Mammary epithelial cell (primary cell): Measurements from ENCODE around the gene GMEB2.

Source experiments
- EZH2 ChIP-seq: IDR thresholded peaks from 2 replicates; pipeline ENCODE4 v1.6.1; 2012; ENCODE audit warnings: low read length, inconsistent platforms, borderline replicate concordance
- TF ChIP-seq, protein P1 (sequence below), 2 donors: IDR thresholded peaks in 1 of 2; conservative IDR thresholded peaks in 1 of 2; 2 replicates each; pipeline ENCODE4 v1.5.1; 2011 to 2012; ENCODE audit warnings: inconsistent platforms in 2 of 2, low read length in 2 of 2, mild to moderate bottlenecking in 2 of 2, control low read depth in 1 of 2, low read depth in 1 of 2; ENCODE audit not compliant: insufficient read depth in 1 of 2; ENCODE audit errors: extremely low read depth in 1 of 2

DNA sequence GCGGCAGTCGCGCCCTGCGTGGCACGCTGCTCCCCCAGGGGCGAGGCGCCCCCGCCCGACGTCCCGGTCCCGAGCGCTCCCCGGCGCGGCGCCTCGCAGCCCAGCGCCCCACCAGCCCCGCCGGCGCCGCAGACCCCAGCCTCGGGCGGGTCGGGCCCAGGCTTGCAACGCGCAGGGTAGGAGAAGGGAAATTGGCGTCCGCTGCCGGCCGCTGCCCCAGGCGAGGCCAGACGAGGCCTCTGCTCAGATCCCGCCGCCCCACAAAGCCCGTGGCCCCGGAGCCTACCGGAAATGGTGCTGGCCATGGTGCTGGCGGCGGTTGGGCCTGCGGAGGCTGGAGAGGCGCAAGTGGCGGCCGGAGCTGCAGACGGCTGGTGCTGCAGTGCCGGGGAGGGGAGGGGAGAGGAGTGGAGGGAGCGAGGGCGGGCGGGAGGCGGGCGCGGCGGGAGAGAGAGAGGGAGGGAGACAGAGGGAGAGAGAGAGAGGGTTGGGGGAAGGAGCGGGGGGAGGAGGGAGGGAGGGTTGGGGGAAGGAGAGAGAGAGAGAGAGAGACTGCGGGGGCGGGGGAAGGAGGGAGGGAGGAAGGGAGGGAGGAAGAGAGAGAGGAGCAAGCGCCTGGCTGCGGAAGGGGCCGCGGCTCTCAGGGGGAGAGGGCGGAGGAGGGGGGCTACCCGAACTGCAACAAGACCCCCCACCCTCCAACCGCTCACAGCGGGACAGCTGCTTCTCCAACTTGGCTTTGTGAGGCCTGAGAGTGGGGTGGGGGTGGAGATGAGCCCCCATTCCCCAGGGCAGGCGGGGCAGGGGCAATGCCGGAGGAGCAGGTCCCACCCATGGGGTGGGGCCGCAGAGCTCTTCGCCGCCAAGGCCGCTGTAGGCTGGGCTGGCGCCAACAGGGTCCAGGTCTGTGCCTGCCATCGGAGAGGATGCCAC, 26.4 kb upstream of the GMEB2 start, which contains the start of gene STMN3:
- TF ChIP-seq, protein P1, sequence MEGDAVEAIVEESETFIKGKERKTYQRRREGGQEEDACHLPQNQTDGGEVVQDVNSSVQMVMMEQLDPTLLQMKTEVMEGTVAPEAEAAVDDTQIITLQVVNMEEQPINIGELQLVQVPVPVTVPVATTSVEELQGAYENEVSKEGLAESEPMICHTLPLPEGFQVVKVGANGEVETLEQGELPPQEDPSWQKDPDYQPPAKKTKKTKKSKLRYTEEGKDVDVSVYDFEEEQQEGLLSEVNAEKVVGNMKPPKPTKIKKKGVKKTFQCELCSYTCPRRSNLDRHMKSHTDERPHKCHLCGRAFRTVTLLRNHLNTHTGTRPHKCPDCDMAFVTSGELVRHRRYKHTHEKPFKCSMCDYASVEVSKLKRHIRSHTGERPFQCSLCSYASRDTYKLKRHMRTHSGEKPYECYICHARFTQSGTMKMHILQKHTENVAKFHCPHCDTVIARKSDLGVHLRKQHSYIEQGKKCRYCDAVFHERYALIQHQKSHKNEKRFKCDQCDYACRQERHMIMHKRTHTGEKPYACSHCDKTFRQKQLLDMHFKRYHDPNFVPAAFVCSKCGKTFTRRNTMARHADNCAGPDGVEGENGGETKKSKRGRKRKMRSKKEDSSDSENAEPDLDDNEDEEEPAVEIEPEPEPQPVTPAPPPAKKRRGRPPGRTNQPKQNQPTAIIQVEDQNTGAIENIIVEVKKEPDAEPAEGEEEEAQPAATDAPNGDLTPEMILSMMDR (conservative IDR thresholded peaks at IDR 0.05 in 1 of 2, IDR thresholded peaks at IDR 0.05 in 1 of 2; ENCODE audit: extremely low read depth in 1 of 2, insufficient read depth in 1 of 2, low read depth in 1 of 2, low read length in 2 of 2), result no peak
- no peak for TF ChIP-seq EZH2
